Prostate gland (tissue), 2 donors: ENCODE data around the gene CLDN5. TPM values are rescaled to one million over a fixed set of nuclear protein-coding genes. Genes with fewer than 3 reads are reported as not detected.

Experiments
- DNase-seq: peaks from one replicate; pipeline ENCODE4 v3.0.0-alpha.2; 2019; ENCODE audit warnings: low spot score
- H3K27ac ChIP-seq, 2 donors: fragments of 200-600 bp; sonication (generic); 2 replicates each; pipeline ENCODE4 v1.5.1; 2017 to 2019
- H3K27me3 ChIP-seq: fragments of 200-600 bp; sonication (generic); replicated peaks from 2 replicates; pipeline ENCODE4 v1.5.1; 2019; ENCODE audit not compliant: insufficient read depth
- H3K36me3 ChIP-seq, 2 donors: fragments of 200-600 bp; sonication (generic); 1 replicate in 1 of 2; 2 replicates in 1 of 2; pipeline versions ENCODE4 v1.5.1 to v1.8.1; 2017 to 2019
- H3K4me1 ChIP-seq: fragments of 200-600 bp; sonication (generic); replicated peaks from 2 replicates; pipeline ENCODE4 v1.5.1; 2019
- H3K4me3 ChIP-seq, 2 donors: fragments of 200-600 bp; sonication (generic); 2 replicates each; pipeline ENCODE4 v1.5.1; 2017 to 2019
- H3K9me3 ChIP-seq: fragments of 200-600 bp; sonication (generic); 2 replicates; pipeline ENCODE4 v1.5.1; 2017
- CTCF ChIP-seq, 4 experiments: fragments of 200-600 bp in 2 of 4; fragments of 450-650 bp in 2 of 4; sonication (generic) in 2 of 4; IDR thresholded peaks; 1 replicate in 3 of 4; 2 replicates in 1 of 4; pipeline ENCODE4 v1.5.1; 2016 to 2019; ENCODE audit warnings: antibody characterized with exemption in 4 of 4, mild to moderate bottlenecking in 2 of 4, moderate library complexity in 2 of 4
- POLR2A ChIP-seq: fragments of 450-650 bp; IDR thresholded peaks from one replicate; pipeline ENCODE4 v1.6.1; 2016; ENCODE audit warnings: antibody characterized with exemption, mild to moderate bottlenecking
- POLR2AphosphoS5 ChIP-seq: sonication (generic); formaldehyde crosslinking; IDR thresholded peaks from one replicate; pipeline ENCODE4 v1.6.1; 2017; ENCODE audit warnings: antibody characterized with exemption
- WGBS: methylation state at CpG from one replicate; pipeline ENCODE4 v1.1.5; 2018; 5-methylcytosine and 5-hydroxymethylcytosine counted together
- intact Hi-C: fragments of 100-400 bp; cut with DNase I; formaldehyde crosslinking; loops from one replicate; pipeline ENCODE4 v1.14.2; 2022
- total RNA-seq, 2 donors: library from RNA; depleted of rRNA; stranded (reverse); fragments of >200 nt; gene quantifications; one replicate each; pipeline ENCODE4 v1.1.0, GENCODE V29; 2016

CLDN5 gene
- total RNA-seq, 2 donors from 2014 or later, result 31.9 to 46.9 TPM

- Histone ChIP-seq H3K27ac (no peak overlapping the region), H3K4me1 (no peaks in the 10 kb centered on the region), H3K9me3 (no peaks in the 10 kb centered on the region), H3K36me3 (no peaks in the 10 kb centered on the region), H3K27me3 (peaks cover 8% of the 10 kb centered on the region), H3K4me3 (no peak overlapping the region)
- TF ChIP-seq CTCF (IDR thresholded peaks at IDR 0.05) (no peak), POLR2A (no peak), POLR2AphosphoS5 (no peak)
- intact Hi-C loops, result no loop called here
- no peak for DNase-seq
- 81% methylated on average over 17 of the region's 17 CpGs for WGBS
Measured at GRCh38 chr22:19527861-19528417, 3.7 kb upstream of the CLDN5 start.

GRCh38 chr22:19527321-19527721 lies 3.1 kb upstream of the CLDN5 start:
- peaks cover 8% of the 10 kb centered on the region for H3K27me3 ChIP-seq
- no peaks in the 10 kb centered on the region for H3K4me1 ChIP-seq
- no peak overlapping the region for H3K4me3 ChIP-seq
- no peaks in the 10 kb centered on the region for H3K36me3 ChIP-seq
- no peak for DNase-seq
- no peak overlapping the region for H3K27ac ChIP-seq
- WGBS, result 95% methylated on average over 5 of the region's 5 CpGs
- TF ChIP-seq CTCF (IDR thresholded peaks at IDR 0.05) (no peak), POLR2A (no peak), POLR2AphosphoS5 (no peak)
- no peaks in the 10 kb centered on the region for H3K9me3 ChIP-seq
- intact Hi-C loops, result no loop called here

- whole genome bisulfite sequencing, result 82% methylated on average over 7 of the region's 7 CpGs
- TF ChIP-seq CTCF (IDR thresholded peaks at IDR 0.05), result no peak
- no peak for TF ChIP-seq POLR2A
- TF ChIP-seq POLR2AphosphoS5, result no peak
- Histone ChIP-seq H3K27me3 (peaks cover 8% of the 10 kb centered on the region), H3K4me1 (no peaks in the 10 kb centered on the region), H3K27ac (no peak overlapping the region), H3K9me3 (no peaks in the 10 kb centered on the region), H3K36me3 (no peaks in the 10 kb centered on the region), H3K4me3 (no peak overlapping the region)
- intact Hi-C loops, result no loop called here
- DNase-seq, result no peak
Measured at GRCh38 chr22:19526702-19527111, 2.5 kb upstream of the CLDN5 start.

GRCh38 chr22:19526076-19526701 lies 2.0 kb upstream of the CLDN5 start:
- no peaks in the 10 kb centered on the region for H3K4me1 ChIP-seq
- H3K9me3 ChIP-seq, result no peaks in the 10 kb centered on the region
- WGBS, result 99% methylated on average over 11 of the region's 11 CpGs
- intact Hi-C loops, result no loop called here
- no peak for DNase-seq
- no peak overlapping the region for H3K4me3 ChIP-seq
- H3K27me3 ChIP-seq, result peaks cover 8% of the 10 kb centered on the region
- H3K36me3 ChIP-seq, result no peaks in the 10 kb centered on the region
- no peak overlapping the region for H3K27ac ChIP-seq
- TF ChIP-seq POLR2AphosphoS5 (no peak), CTCF (IDR thresholded peaks at IDR 0.05) (no peak), POLR2A (no peak)

- Histone ChIP-seq H3K27me3 (peaks cover 8% of the 10 kb centered on the region), H3K4me3 (no peak overlapping the region), H3K4me1 (no peaks in the 10 kb centered on the region), H3K9me3 (no peaks in the 10 kb centered on the region), H3K27ac (no peak overlapping the region), H3K36me3 (no peaks in the 10 kb centered on the region)
- DNase-seq, result no peak
- TF ChIP-seq CTCF (IDR thresholded peaks at IDR 0.05) (no peak), POLR2A (no peak), POLR2AphosphoS5 (no peak)
- intact Hi-C loops, result no loop called here
- 49% methylated on average over 3 of the region's 3 CpGs for WGBS
Measured at GRCh38 chr22:19525666-19526065, 1.5 kb upstream of the CLDN5 start.
